ENCODE measurements around the gene MRAP. TPM values are rescaled to one million over a fixed set of nuclear protein-coding genes. Genes with fewer than 3 reads are reported as not detected.

The MRAP gene
- total and polyA plus RNA-seq, 10 of the 15 experiments (the other 5 are each of a cell fraction or from before 2014, with no cell fraction given) = 0.34 to 1.2 TPM; not detected in 8

DNA sequence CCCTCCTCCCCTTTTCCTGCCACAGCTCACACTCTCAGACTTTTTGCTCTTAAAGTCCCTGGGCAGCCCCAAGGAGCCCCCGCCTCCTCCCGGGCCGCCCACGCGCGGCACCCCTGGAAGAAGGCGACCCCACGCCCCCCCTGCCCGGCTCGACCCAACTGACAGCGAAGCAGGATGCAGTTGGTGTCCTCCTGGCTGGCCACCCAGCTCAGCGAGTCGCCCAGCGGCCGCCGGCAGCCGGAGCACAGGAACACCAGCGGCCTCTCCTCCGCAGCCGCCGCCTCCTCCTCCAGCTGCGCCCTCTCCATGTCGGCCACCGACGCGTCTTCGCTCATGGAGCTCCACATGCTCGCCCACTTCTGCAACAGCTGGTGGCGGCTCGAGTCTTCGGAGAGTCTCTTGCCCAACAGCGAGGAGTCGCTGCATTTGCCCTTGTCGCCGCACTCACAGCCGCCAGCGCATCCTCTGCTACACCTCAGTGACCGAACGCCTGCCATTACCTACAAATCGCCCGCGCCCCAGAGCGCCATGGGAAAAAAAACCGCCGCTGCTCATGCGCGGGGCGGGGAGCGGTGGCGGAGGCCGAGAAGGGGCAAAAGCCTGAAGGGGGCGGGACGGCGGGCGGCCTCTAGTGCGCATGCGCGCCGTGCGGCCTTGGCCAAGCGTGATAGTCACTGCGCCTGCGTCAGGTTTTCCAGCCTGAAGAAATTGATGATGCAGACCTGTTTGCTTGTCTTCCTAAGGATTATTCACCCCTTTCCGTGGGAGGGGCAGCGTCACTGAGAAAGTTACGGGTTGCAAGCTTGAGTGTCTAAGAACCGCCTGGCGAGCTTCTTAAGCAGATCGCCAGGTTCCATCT is 19.9 kb upstream of the MRAP start, which contains the start of gene MIS18A (continued):
- TF ChIP-seq RAD21 (IDR thresholded peaks at IDR 0.05; ENCODE audit: insufficient read depth, low read depth, low read length) (no peak), BRCA1 (IDR thresholded peaks at IDR 0.05; ENCODE audit: low read depth, low read length) (no peak), ATF3 (IDR thresholded peaks at IDR 0.05; ENCODE audit: borderline replicate concordance, extremely low read depth, low read depth, low read length) (peak; percentile 53; the same call in 1 of the 2 replicates), CBX3 (IDR thresholded peaks at IDR 0.05; ENCODE audit: borderline replicate concordance, low read depth) (no peak), MAX (IDR thresholded peaks at IDR 0.05; ENCODE audit: low read depth, low read length) (peak; percentile 61), CHD4 (IDR thresholded peaks at IDR 0.05) (no peak), SMAD5 (IDR thresholded peaks at IDR 0.05; ENCODE audit: low read depth) (peak; percentile 44; the same call in 1 of the 2 replicates), CBFB (IDR thresholded peaks at IDR 0.05; ENCODE audit: low read depth) (peak; percentile 83), SUPT20H (IDR thresholded peaks at IDR 0.05; ENCODE audit: borderline replicate concordance, control insufficient read depth, low read depth, low read length) (no peak), MTA3 (IDR thresholded peaks at IDR 0.05; ENCODE audit: borderline replicate concordance, low read length) (no peak), EZH2 (IDR thresholded peaks at IDR 0.05; ENCODE audit: borderline replicate concordance, control insufficient read depth, low read depth, low read length) (no peak), ZNF24 (IDR thresholded peaks at IDR 0.05) (no peak), MTA2 (IDR thresholded peaks at IDR 0.05; ENCODE audit: low read depth) (no peak), IRF5 (IDR thresholded peaks at IDR 0.05; ENCODE audit: borderline replicate concordance) (no peak), WRNIP1 (IDR thresholded peaks at IDR 0.05; ENCODE audit: borderline replicate concordance, low read depth, low read length) (no peak; the same call in 1 of the 2 replicates), NBN (IDR thresholded peaks at IDR 0.05) (0 out of 2 replicates have a peak, but pooled peaks have one; percentile 48), ESRRA (IDR thresholded peaks at IDR 0.05; ENCODE audit: low read length) (no peak), ZNF384 (IDR thresholded peaks at IDR 0.05; ENCODE audit: borderline replicate concordance, low read depth, low read length) (peak; percentile 38), RCOR1 (conservative IDR thresholded peaks at IDR 0.05; ENCODE audit: low read depth, low read length) (no peak), RB1 (IDR thresholded peaks at IDR 0.05; ENCODE audit: borderline replicate concordance) (0 out of 2 replicates have a peak, but pooled peaks have one; percentile 13), SKIL (IDR thresholded peaks at IDR 0.05; ENCODE audit: low read depth, poor library complexity, severe bottlenecking) (peak; percentile 61), ATF2 (IDR thresholded peaks at IDR 0.05; ENCODE audit: low read length) (no peak)
- TF ChIP-seq, protein P1, sequence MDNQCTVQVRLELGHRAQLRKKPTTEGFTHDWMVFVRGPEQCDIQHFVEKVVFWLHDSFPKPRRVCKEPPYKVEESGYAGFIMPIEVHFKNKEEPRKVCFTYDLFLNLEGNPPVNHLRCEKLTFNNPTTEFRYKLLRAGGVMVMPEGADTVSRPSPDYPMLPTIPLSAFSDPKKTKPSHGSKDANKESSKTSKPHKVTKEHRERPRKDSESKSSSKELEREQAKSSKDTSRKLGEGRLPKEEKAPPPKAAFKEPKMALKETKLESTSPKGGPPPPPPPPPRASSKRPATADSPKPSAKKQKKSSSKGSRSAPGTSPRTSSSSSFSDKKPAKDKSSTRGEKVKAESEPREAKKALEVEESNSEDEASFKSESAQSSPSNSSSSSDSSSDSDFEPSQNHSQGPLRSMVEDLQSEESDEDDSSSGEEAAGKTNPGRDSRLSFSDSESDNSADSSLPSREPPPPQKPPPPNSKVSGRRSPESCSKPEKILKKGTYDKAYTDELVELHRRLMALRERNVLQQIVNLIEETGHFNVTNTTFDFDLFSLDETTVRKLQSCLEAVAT (IDR thresholded peaks at IDR 0.05) = 0 out of 2 replicates have a peak, but pooled peaks have one; percentile 29
